H1 (cell line): ENCODE measurements around the gene VOPP1.

Experiments
- CTCF ChIP-seq, 3 experiments: IDR thresholded peaks; 1 replicate in 2 of 3; 2 replicates in 1 of 3; pipeline versions ENCODE4 v1.5.1 to v1.6.1; 2011; ENCODE audit warnings: low read length in 3 of 3, mild to moderate bottlenecking in 3 of 3, inconsistent platforms in 2 of 3, low read depth in 1 of 3, moderate library complexity in 1 of 3; ENCODE audit not compliant: insufficient read depth in 1 of 3; ENCODE audit errors: control extremely low read depth in 1 of 3
- RAD21 ChIP-seq, 2 experiments: IDR thresholded peaks in 1 of 2; conservative IDR thresholded peaks in 1 of 2; 2 replicates each; pipeline ENCODE4 v1.6.1; 2011; ENCODE audit warnings: low read depth in 2 of 2, low read length in 2 of 2, improper control_type of control experiment in 1 of 2, inconsistent platforms in 1 of 2, mild to moderate bottlenecking in 1 of 2, moderate library complexity in 1 of 2
- TAF1 ChIP-seq: IDR thresholded peaks from 2 replicates; pipeline ENCODE4 v1.6.1; 2011; ENCODE audit warnings: mild to moderate bottlenecking, low read depth, low read length

GRCh38 chr7:55533050-55533728, 39.1 kb downstream of the VOPP1 start:
- TF ChIP-seq RAD21 (IDR thresholded peaks at IDR 0.05 in 1 of 2, conservative IDR thresholded peaks at IDR 0.05 in 1 of 2; ENCODE audit: low read depth in 2 of 2, low read length in 2 of 2) (no peak), CTCF (IDR thresholded peaks at IDR 0.05; ENCODE audit: control extremely low read depth in 1 of 3, insufficient read depth in 1 of 3, low read depth in 1 of 3, low read length in 3 of 3) (no peak), TAF1 (no peak)
